HTERT RPE-1 (cell line): ENCODE measurements around the gene MAP4K3.
"Not testable (repeated sequence)": the region's sequence is repeated elsewhere in the genome, so short reads cannot be mapped to it uniquely, and the experiment has no call there.

Source experiments
- in situ Hi-C: fragments of 300-500 bp; cut with MboI; formaldehyde crosslinking; loops from 4 replicates; pipeline ENCODE4 v1.14.3; 2020; ENCODE audit warnings: low sequenced_read_pairs

MAP4K3 gene

GRCh38 chr2:39409697-39410389, 27.2 kb downstream of the MAP4K3 start:
- in situ Hi-C loops = no loop called here

- in situ Hi-C loops = no loop called here
Measured at GRCh38 chr2:39408351-39409136, 28.5 kb downstream of the MAP4K3 start.

- in situ Hi-C loops = no loop called here
Measured at GRCh38 chr2:39407516-39408296, 29.4 kb downstream of the MAP4K3 start.

GRCh38 chr2:39405364-39405763, 31.7 kb downstream of the MAP4K3 start:
- in situ Hi-C loops = no loop called here

- in situ Hi-C loops = no loop called here
Measured at GRCh38 chr2:39403311-39403710, 33.8 kb downstream of the MAP4K3 start.

GRCh38 chr2:39401319-39401718, 35.8 kb downstream of the MAP4K3 start:
- in situ Hi-C loops = no loop called here

- in situ Hi-C loops = no loop called here
Measured at GRCh38 chr2:39399570-39399969, 37.5 kb downstream of the MAP4K3 start.

- in situ Hi-C loops = no loop called here
Measured at GRCh38 chr2:39395313-39395712, 41.8 kb downstream of the MAP4K3 start.

- in situ Hi-C loops = no loop called here
Measured at GRCh38 chr2:39394516-39394961, 42.5 kb downstream of the MAP4K3 start.

- in situ Hi-C loops = no loop called here
Measured at GRCh38 chr2:39392672-39393071, 44.4 kb downstream of the MAP4K3 start.

- in situ Hi-C loops = no loop called here
Measured at GRCh38 chr2:39390216-39390615, 46.9 kb downstream of the MAP4K3 start.

- in situ Hi-C loops = no loop called here
Measured at GRCh38 chr2:39386064-39386463, 51.0 kb downstream of the MAP4K3 start.

GRCh38 chr2:39385172-39385571, 51.9 kb downstream of the MAP4K3 start:
- in situ Hi-C loops = no loop called here

GRCh38 chr2:39384071-39384470, 53.0 kb downstream of the MAP4K3 start:
- in situ Hi-C loops = not testable (repeated sequence)

- in situ Hi-C loops = no loop called here
Measured at GRCh38 chr2:39383146-39383545, 53.9 kb downstream of the MAP4K3 start.

- in situ Hi-C loops = no loop called here
Measured at GRCh38 chr2:39381653-39382052, 55.4 kb downstream of the MAP4K3 start.

- in situ Hi-C loops = no loop called here
Measured at GRCh38 chr2:39380525-39381150, 56.4 kb downstream of the MAP4K3 start.

GRCh38 chr2:39379643-39380524, 57.2 kb downstream of the MAP4K3 start:
- in situ Hi-C loops = no loop called here

GRCh38 chr2:39378968-39379367, 58.1 kb downstream of the MAP4K3 start:
- in situ Hi-C loops = no loop called here
